Measurements from ENCODE around the gene EIF3M.
"Not testable (repeated sequence)": the region's sequence is repeated elsewhere in the genome, so short reads cannot be mapped to it uniquely, and the experiment has no call there.

EIF3M gene

GRCh38 chr11:32594272-32594671 is 10.6 kb downstream of the EIF3M start:
- H3K9me3 ChIP-seq, result no peaks in the 10 kb centered on the region
- no peak overlapping the region for H3K27ac ChIP-seq
- H3K4me1 ChIP-seq, result no peaks in the 10 kb centered on the region
- intact Hi-C loops (cut with DNase I; ENCODE audit: low total_unique reads), result no loop called here
- peaks cover 77 to 81% (median 79%) of the 10 kb centered on the region in 3 donors for H3K36me3 ChIP-seq
- DNase-seq, result no peak
- no peaks in the 10 kb centered on the region for H3K27me3 ChIP-seq
- no peak overlapping the region for H3K4me3 ChIP-seq
- no peak for TF ChIP-seq CTCF (IDR thresholded peaks at IDR 0.05)

- H3K4me3 ChIP-seq; H3K9me3 ChIP-seq; DNase-seq; H3K27ac ChIP-seq; H3K4me1 ChIP-seq; intact Hi-C loops (cut with DNase I; ENCODE audit: low total_unique reads); H3K27me3 ChIP-seq: not testable (repeated sequence)
- H3K36me3 ChIP-seq, result peaks cover 68 to 71% (median 68%) of the 10 kb centered on the region in 3 donors
These were observed 12.5 kb downstream of the EIF3M start for GRCh38 chr11:32596114-32596513.

- H3K27me3 ChIP-seq, result no peaks in the 10 kb centered on the region
- intact Hi-C loops (cut with DNase I; ENCODE audit: low total_unique reads), result no loop called here
- no peak overlapping the region for H3K27ac ChIP-seq
- H3K4me1 ChIP-seq, result peaks cover 0 to 1% (median 0%) of the 10 kb centered on the region in 4 donors
- no peak for DNase-seq
- H3K4me3 ChIP-seq, result no peak overlapping the region
- H3K36me3 ChIP-seq, result peaks cover 64 to 70% (median 66%) of the 10 kb centered on the region in 3 donors
- no peak for TF ChIP-seq CTCF (IDR thresholded peaks at IDR 0.05)
- H3K9me3 ChIP-seq, result no peaks in the 10 kb centered on the region
These were observed 14.3 kb downstream of the EIF3M start for GRCh38 chr11:32597921-32598320.

- Histone ChIP-seq H3K27ac (no peak overlapping the region), H3K9me3 (no peaks in the 10 kb centered on the region), H3K27me3 (no peaks in the 10 kb centered on the region), H3K4me1 (peaks cover 0 to 2% (median 0%) of the 10 kb centered on the region in 4 donors), H3K36me3 (peaks cover 35 to 51% (median 40%) of the 10 kb centered on the region in 3 donors), H3K4me3 (no peak overlapping the region)
- intact Hi-C loops (cut with DNase I; ENCODE audit: low total_unique reads), result no loop called here
- TF ChIP-seq CTCF (IDR thresholded peaks at IDR 0.05), result no peak
- no peak for DNase-seq
These were observed 19.2 kb downstream of the EIF3M start for GRCh38 chr11:32602657-32603415.

GRCh38 chr11:32606220-32606619 is 22.6 kb downstream of the EIF3M start:
- peaks cover 27 to 42% (median 31%) of the 10 kb centered on the region in 3 donors for H3K36me3 ChIP-seq

GRCh38 chr11:32608826-32609225 is 25.2 kb downstream of the EIF3M start:
- H3K4me1 ChIP-seq; H3K27me3 ChIP-seq; H3K27ac ChIP-seq; DNase-seq; H3K9me3 ChIP-seq; H3K4me3 ChIP-seq; intact Hi-C loops (cut with DNase I; ENCODE audit: low total_unique reads): not testable (repeated sequence)
- peaks cover 10 to 17% (median 12%) of the 10 kb centered on the region in 3 donors for H3K36me3 ChIP-seq

More at GRCh38 chr11:32606220-32606619, 22.6 kb downstream of the EIF3M start:
- H3K9me3 ChIP-seq, result no peaks in the 10 kb centered on the region
- no peak for TF ChIP-seq CTCF (IDR thresholded peaks at IDR 0.05)
- H3K4me3 ChIP-seq, result no peak overlapping the region
- intact Hi-C loops (cut with DNase I; ENCODE audit: low total_unique reads), result no loop called here
- H3K27me3 ChIP-seq, result no peaks in the 10 kb centered on the region
- H3K27ac ChIP-seq, result no peak overlapping the region
- DNase-seq, result no peak
- peaks cover 0 to 2% (median 0%) of the 10 kb centered on the region in 4 donors for H3K4me1 ChIP-seq
